ENCODE results near the gene UBE2QL1. TPM values are rescaled to one million over a fixed set of nuclear protein-coding genes. Genes with fewer than 3 reads are reported as not detected.

The UBE2QL1 gene
- total RNA-seq, 3 donors from 2014 or later: 0.44 to 1.8 (median 1.6) TPM

GRCh38 chr5:6491196-6491918 is 42.7 kb downstream of the UBE2QL1 start:
- no peaks in the 10 kb centered on the region for H3K36me3 ChIP-seq
- intact Hi-C loops (cut with DNase I; ENCODE audit: low total_unique reads): no loop called here
- no peaks in the 10 kb centered on the region for H3K4me1 ChIP-seq
- H3K27ac ChIP-seq: no peak overlapping the region
- TF ChIP-seq CTCF (IDR thresholded peaks at IDR 0.05): no peak
- no peak for TF ChIP-seq POLR2A (IDR thresholded peaks at IDR 0.05)
- TF ChIP-seq POLR2AphosphoS5 (IDR thresholded peaks at IDR 0.05): no peak
- no peaks in the 10 kb centered on the region for H3K9me3 ChIP-seq
- H3K4me3 ChIP-seq: no peak overlapping the region
- H3K27me3 ChIP-seq: no peaks in the 10 kb centered on the region
- no peak for DNase-seq (ENCODE audit: low spot score in 2 of 2)

- H3K27ac ChIP-seq: no peak overlapping the region
Measured at GRCh38 chr5:6491919-6492290, 43.2 kb downstream of the UBE2QL1 start.

GRCh38 chr5:6492934-6493333 is 44.3 kb downstream of the UBE2QL1 start:
- no peak for DNase-seq (ENCODE audit: low spot score in 2 of 2)
- no peaks in the 10 kb centered on the region for H3K27me3 ChIP-seq
- no peak overlapping the region for H3K4me3 ChIP-seq
- H3K4me1 ChIP-seq: no peaks in the 10 kb centered on the region
- H3K27ac ChIP-seq: no peak overlapping the region
- H3K36me3 ChIP-seq: no peaks in the 10 kb centered on the region
- H3K9me3 ChIP-seq: no peaks in the 10 kb centered on the region
- intact Hi-C loops (cut with DNase I; ENCODE audit: low total_unique reads): no loop called here
- TF ChIP-seq CTCF (IDR thresholded peaks at IDR 0.05) (no peak), POLR2A (IDR thresholded peaks at IDR 0.05) (no peak), POLR2AphosphoS5 (IDR thresholded peaks at IDR 0.05) (no peak)

More at GRCh38 chr5:6491919-6492290, 43.2 kb downstream of the UBE2QL1 start:
- Histone ChIP-seq H3K9me3 (no peaks in the 10 kb centered on the region), H3K4me1 (no peaks in the 10 kb centered on the region), H3K27me3 (no peaks in the 10 kb centered on the region), H3K4me3 (no peak overlapping the region), H3K36me3 (no peaks in the 10 kb centered on the region)
- no peak for TF ChIP-seq POLR2AphosphoS5 (IDR thresholded peaks at IDR 0.05)
- no peak for TF ChIP-seq CTCF (IDR thresholded peaks at IDR 0.05)
- no peak for TF ChIP-seq POLR2A (IDR thresholded peaks at IDR 0.05)
- no peak for DNase-seq (ENCODE audit: low spot score in 2 of 2)
- intact Hi-C loops (cut with DNase I; ENCODE audit: low total_unique reads): no loop called here

GRCh38 chr5:6493681-6494454 is 45.2 kb downstream of the UBE2QL1 start:
- H3K4me1 ChIP-seq: no peaks in the 10 kb centered on the region
- no peak for DNase-seq (ENCODE audit: low spot score in 2 of 2)
- H3K27ac ChIP-seq: no peak overlapping the region
- no peaks in the 10 kb centered on the region for H3K9me3 ChIP-seq
- no peak overlapping the region for H3K4me3 ChIP-seq
- no peaks in the 10 kb centered on the region for H3K36me3 ChIP-seq
- intact Hi-C loops (cut with DNase I; ENCODE audit: low total_unique reads): no loop called here
- no peaks in the 10 kb centered on the region for H3K27me3 ChIP-seq
- no peak for TF ChIP-seq CTCF (IDR thresholded peaks at IDR 0.05)
- no peak for TF ChIP-seq POLR2A (IDR thresholded peaks at IDR 0.05)
- no peak for TF ChIP-seq POLR2AphosphoS5 (IDR thresholded peaks at IDR 0.05)

- Histone ChIP-seq H3K27me3 (no peaks in the 10 kb centered on the region), H3K27ac (no peak overlapping the region), H3K4me1 (no peaks in the 10 kb centered on the region), H3K9me3 (no peaks in the 10 kb centered on the region), H3K4me3 (no peak overlapping the region), H3K36me3 (no peaks in the 10 kb centered on the region)
- no peak for DNase-seq (ENCODE audit: low spot score in 2 of 2)
- no peak for TF ChIP-seq POLR2AphosphoS5 (IDR thresholded peaks at IDR 0.05)
- no peak for TF ChIP-seq POLR2A (IDR thresholded peaks at IDR 0.05)
- no peak for TF ChIP-seq CTCF (IDR thresholded peaks at IDR 0.05)
- intact Hi-C loops (cut with DNase I; ENCODE audit: low total_unique reads): no loop called here
Measured at GRCh38 chr5:6494939-6495338, 46.3 kb downstream of the UBE2QL1 start.
